Neural progenitor cell (in vitro differentiated cells): ENCODE data around the gene PIP5KL1.

Source experiments
- EZH2phosphoT487 ChIP-seq: fragments of 200-600 bp; sonication (generic); IDR thresholded peaks from 2 replicates; pipeline ENCODE4 v1.6.1; 2017; ENCODE audit warnings: antibody characterized with exemption
- TF ChIP-seq, protein P1 (sequence below): fragments of 200-600 bp; sonication (generic); IDR thresholded peaks from 2 replicates; pipeline ENCODE4 v1.5.1; 2017; ENCODE audit warnings: antibody characterized with exemption, mild to moderate bottlenecking

GRCh38 chr9:127958728-127959127 is 28.2 kb upstream of the PIP5KL1 start:
- TF ChIP-seq, protein P1, sequence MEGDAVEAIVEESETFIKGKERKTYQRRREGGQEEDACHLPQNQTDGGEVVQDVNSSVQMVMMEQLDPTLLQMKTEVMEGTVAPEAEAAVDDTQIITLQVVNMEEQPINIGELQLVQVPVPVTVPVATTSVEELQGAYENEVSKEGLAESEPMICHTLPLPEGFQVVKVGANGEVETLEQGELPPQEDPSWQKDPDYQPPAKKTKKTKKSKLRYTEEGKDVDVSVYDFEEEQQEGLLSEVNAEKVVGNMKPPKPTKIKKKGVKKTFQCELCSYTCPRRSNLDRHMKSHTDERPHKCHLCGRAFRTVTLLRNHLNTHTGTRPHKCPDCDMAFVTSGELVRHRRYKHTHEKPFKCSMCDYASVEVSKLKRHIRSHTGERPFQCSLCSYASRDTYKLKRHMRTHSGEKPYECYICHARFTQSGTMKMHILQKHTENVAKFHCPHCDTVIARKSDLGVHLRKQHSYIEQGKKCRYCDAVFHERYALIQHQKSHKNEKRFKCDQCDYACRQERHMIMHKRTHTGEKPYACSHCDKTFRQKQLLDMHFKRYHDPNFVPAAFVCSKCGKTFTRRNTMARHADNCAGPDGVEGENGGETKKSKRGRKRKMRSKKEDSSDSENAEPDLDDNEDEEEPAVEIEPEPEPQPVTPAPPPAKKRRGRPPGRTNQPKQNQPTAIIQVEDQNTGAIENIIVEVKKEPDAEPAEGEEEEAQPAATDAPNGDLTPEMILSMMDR: no peak
- TF ChIP-seq EZH2phosphoT487: no peak
